GM18498 (cell line): Measurements from ENCODE around the gene PSMD4.
A peak's percentile ranks its signal among the peaks of the same experiment; 100 is the strongest.
"Not testable (repeated sequence)": the region's sequence is repeated elsewhere in the genome, so short reads cannot be mapped to it uniquely, and the experiment has no call there.

Experiments
- ATAC-seq: cut with Tn5 transposase; IDR thresholded peaks from one replicate; pipeline ENCODE4 v1.9.1; 2021; ENCODE audit warnings: mild to moderate bottlenecking, moderate library complexity; ENCODE audit not compliant: unreplicated experiment

Gene PSMD4

DNA sequence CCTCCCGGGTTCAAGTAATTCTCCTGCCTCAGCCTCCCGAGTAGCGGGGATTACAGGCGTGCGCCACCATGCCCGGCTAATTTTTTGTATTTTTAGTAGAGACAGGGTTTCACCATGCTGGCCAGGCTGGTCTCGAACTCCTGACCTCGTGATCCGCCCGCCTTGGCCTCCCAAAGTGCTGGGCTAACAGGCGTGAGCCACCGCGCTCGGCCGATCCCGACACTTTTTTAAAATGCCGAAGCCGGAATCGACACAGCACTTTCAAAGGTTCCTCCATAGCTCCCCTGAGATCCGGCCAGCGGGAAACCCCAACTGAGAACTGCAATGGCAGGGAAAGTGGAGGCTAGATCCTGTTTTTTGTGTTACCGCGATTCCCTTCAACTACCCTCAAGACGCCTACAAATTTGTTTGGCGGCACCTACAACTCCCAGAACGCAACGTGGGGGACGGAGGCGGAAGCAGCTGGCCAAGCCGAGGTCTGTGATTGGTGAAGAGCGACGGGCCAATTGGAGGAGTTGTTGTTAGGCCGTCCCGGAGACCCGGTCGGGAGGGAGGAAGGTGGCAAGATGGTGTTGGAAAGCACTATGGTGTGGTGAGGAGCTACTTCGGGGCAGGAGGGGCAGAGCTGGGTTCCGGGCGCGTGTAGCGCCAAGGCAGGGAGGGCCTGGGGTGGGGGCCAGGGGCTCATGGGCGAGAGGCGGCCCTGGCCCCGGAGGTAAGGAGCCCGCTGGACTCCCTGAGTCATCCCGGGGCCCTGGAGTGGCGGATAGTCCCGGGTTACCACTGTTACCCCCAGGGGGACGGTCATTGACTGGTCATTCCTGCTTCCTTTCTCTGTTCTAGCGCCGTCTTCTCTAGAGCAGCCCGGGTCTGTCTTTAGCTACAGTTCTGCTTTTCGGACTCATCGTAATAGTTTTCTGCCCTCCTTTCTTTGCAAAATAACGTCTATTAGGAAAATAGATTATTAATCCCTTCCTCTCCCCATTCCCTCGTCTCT, at the start of gene PSMD4:
Gene PSMD4, plus strand, starts transcription at position 518 of the 997 bp plus-strand sequence. Its CDS starts 49 bp downstream, at position 567.
- peak; percentile 89 for ATAC-seq

DNA sequence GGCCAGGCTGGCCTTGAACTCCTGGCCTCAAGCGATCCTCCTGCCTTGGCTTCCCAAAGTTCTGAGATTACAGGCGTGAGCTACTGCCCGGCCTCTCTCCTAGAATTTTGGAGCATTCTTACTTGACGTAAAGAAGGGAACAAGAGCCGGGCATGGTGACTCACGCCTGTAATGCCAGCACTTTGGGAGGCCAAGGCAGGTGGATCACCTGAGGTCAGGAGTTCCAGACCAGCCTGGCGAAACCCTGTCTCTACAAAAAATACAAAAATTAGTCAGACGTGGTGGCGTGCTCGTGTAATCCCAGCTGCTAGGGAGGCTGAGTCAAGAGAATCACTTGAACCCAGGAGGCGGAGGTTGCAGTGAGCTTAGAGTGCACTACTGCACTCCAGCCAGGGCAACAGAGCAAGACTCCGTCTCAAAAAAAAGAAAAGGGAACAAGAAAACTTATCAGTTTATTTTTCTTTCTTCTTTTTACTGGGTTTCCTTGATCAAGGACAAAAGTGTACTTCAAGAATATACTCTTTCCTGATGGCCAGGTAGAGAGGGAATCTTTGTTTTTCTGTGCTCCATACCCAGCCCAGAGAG, 49.1 kb upstream of the PSMD4 start:
- ATAC-seq, result not testable (repeated sequence)

- no peak for ATAC-seq
Observed at GRCh38 chr1:151210830-151211229, 43.7 kb upstream of the PSMD4 start.

DNA sequence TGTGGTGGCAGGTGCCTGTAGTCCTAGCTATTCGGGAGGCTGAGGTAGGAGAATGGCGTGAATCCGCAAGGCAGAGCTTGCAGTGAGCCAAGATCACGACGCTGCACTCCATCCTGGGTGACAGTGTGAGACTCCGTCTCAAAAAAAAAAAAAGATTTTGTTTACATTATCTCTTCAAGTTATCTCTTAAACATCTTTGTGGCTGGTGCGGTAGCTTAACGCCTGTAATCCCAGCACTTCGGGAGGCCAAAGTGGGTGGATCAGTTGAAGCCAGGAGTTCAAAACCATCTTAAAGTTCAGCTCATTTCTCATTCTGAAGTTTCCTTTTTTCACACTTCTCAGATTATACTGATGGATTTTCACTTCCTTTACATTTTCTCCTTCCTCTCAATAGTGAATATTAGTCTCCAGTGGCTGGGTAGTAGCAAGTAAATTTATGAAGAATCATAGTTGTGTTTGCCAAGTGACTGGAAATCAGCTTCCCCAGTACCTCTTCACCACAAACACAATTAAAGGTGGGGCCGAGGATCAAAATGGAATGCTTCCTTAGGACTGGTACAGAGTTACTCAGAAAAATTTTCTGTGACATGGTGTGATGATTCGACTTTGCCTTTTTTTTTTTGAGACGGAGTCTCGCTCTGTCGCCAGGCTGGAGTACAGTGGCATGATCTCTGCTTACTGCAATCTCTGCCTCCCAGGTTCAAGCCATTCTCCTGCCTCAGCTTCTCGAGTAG, 42.4 kb upstream of the PSMD4 start:
- ATAC-seq, result no peak

- no peak for ATAC-seq
Observed at GRCh38 chr1:151213560-151213959, 41.0 kb upstream of the PSMD4 start.

- no peak for ATAC-seq
Observed at GRCh38 chr1:151221616-151222015, 32.9 kb upstream of the PSMD4 start.

GRCh38 chr1:151222130-151222529, 32.4 kb upstream of the PSMD4 start:
- no peak for ATAC-seq

- no peak for ATAC-seq
Observed at GRCh38 chr1:151235235-151235634, 19.3 kb upstream of the PSMD4 start.

DNA sequence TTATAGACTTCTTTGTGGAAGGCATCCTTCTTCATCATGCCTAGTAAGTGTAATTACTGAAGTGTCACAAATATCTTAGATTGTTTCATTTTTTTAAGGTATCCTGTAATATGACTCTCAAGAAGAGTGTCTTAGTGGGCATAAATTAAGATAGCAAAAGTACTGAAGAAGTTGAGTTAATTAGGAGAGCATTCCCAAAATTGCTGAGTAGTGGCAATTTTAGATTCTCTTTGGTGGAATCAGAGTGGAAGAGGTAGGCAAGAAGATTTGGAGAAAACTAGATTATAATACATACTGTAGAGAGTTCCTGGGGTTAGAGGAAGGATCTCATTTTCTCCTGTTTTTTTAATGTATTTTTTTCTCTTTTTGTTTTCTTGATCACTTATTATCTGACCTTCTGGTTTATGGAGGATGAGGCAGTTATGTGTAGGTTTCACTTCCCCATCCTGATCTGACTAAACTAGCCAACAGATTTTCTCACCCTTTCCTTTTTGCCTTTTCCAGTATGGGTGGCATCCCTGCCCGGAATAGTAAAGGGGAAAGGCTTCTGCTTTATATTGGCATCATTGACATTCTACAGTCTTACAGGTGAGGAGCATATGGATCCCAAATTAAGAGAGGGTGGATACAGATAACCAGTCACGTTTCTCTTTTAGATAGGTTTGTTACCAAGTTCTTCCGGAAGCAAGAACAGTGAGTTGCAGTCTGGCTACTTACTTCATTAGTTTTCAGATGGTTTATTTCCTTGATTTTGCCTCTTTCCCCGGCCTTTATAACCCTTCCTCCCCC, 16.7 kb upstream of the PSMD4 start:
- ATAC-seq, result no peak

DNA sequence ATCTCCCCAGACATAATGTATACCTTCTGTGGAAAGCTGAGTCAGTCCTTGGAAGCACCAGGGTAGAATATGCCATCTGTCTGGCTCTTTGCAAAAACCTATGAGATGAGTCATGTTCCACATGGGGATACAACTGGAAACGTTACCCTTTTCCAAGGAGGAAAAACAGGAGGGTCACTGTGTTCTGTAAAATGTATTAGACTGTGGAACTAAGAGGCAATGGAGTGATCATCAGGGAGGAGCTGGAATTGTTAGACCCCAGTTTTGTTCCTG, 16.1 kb upstream of the PSMD4 start:
- no peak for ATAC-seq

- no peak for ATAC-seq
Observed at GRCh38 chr1:151242442-151242841, 12.1 kb upstream of the PSMD4 start.

- no peak for ATAC-seq
Observed at GRCh38 chr1:151243683-151244216, 10.8 kb upstream of the PSMD4 start.

DNA sequence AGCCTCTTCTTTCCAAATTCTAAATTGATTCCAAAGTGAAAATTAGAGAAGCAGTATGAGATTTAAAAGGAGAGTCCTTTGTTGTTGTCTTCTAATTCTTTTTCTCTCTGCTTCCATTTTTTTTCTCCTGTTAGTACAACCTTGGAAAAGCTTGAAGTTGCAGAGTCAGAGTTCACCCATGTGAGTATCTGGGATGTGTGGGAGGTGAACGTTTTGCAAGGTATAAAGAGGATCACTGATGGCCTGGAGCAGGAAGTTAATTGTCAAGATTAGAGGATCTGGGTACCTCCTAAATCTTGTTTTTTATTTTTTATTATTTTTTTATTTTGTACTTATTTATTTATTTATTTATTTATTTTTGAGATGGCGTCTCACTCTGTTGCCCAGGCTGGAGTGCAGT, 7.7 kb upstream of the PSMD4 start:
- no peak for ATAC-seq

DNA sequence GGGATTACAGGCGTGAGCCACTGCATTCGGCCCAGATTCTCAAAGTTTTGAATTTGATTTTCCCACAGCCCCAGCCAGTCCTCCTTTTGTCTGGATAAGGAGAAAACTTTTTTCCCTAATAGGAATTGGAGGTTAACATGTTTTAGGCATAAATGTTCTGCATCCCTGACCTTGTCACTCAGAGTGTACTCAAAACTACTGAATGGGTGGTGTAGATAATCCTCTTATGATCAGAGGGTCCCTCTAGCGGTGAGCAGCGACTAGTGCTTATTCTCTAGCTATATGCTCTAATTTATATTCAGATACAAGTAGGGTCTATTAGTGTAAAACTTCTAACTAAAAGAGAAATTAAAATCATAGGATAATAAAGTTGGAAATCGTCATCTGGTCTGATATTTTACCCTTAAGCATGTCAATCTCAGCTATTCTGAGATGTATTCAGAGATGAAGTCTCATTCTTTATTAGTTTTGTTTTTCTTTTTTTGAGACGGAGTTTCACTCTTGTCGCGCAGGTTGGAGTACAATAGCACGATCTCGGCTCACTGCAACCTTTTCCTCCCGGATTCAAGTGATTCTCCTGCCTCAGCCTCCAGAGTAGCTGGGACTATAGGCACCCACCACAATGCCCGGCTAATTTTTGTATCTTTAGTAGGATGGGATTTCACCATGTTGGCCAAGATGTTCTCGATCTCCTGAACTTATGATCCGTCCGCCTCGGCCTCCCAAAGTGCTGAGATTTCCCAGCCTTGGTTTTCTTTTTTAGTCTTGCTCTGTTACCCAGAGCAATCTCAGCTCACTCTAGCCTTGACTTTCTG, 2.7 kb upstream of the PSMD4 start:
- ATAC-seq, result no peak

DNA sequence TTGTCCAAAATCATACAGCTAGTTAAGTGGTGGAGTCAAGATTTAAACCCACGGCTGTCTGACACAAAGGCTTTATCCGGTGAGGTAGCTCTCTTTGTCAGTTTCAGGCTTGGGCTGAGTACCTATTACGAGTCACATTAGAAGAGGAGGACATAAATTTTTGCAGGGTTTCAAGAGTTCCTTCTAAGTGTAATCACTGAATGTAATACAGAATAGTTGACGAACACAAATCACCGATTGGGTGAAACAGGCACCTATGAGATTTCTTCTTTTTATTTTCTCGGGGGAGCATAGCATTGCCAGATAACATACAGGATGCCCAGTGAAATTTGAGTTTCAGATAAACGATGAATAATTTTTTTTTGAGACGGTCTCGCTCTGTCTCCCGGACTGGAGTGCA, 847 bp downstream of the PSMD4 start:
- ATAC-seq, result no peak

GRCh38 chr1:151259351-151259750, 4.8 kb downstream of the PSMD4 start:
- no peak for ATAC-seq

DNA sequence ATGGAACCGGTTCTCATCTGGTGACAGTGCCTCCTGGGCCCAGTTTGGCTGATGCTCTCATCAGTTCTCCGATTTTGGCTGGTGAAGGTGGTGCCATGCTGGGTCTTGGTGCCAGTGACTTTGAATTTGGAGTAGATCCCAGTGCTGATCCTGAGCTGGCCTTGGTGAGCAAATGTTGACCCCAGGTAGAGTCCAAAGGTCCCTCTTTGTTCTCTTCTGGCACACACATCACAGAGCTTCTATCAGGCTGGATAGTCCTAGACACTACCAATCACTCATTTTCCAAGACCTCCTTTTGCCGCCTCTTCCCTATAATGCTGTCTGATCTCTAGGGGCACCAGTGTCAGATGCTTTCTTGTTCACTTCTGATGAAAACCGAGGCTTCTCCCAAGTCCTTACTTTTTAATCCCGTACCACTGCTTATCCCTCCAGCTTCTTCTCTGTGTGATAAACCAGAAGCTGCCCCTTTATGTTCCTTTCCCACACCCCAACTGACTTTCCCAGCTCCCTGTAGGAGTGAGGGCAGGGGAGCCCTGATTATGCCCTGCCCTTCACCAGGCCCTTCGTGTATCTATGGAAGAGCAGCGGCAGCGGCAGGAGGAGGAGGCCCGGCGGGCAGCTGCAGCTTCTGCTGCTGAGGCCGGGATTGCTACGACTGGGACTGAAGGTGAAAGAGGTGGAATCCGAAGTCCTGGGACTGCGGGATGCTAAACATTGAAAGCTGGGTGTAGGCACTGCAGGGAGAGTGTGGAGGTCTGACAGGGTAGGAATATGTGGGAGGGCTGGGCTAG, 11.1 kb downstream of the PSMD4 start:
- ATAC-seq, result no peak

DNA sequence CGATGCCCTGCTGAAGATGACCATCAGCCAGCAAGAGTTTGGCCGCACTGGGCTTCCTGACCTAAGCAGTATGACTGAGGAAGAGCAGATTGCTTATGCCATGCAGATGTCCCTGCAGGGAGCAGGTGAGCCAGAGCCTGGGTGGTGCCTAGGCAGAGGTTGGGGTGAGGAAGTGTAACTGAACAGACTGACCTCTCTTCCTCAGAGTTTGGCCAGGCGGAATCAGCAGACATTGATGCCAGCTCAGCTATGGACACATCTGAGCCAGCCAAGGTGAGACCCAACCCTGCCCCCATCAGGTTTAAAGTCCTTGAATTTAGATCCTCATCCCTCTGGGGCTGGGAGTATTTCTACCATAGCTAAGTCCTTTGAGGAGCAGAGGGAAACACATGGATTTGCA, 11.8 kb downstream of the PSMD4 start:
- no peak for ATAC-seq

- no peak for ATAC-seq
Observed at GRCh38 chr1:151266821-151267220, 12.3 kb downstream of the PSMD4 start.
